ENCODE measurements around the gene FYN.

DNA sequence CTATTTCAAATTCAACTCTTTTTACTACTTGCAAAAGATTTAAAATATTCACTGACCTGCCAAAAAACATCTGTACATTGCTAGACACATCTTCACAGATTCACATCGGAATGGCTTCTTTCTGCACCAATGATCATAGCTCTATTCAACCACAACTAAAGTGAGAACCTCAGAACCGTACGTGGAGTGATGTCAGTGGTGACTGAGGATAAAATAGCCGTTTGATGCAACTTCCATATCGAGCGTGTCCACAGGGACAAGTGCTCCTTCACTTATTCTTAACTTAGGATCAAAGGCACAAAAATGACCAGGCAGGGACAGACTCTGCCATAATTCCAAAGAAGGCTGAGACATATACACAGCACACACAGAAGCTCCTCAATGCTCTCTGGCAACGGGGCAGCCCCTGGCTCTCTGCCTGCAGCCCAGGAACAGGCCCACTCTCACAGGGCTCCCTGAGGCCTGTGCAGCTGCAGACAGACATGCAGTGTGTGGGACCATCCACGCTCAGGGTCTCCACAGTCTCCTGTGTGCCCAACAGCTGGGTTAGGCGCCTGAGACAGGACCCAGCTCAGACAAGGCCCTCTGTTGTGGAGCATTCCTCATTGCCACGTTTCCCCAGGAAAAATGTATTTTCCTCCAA, 22.8 kb downstream of the FYN start:
- no peak for TF ChIP-seq SMYD3 (CRISPR knock-in tag; IDR thresholded peaks at IDR 0.05)
- TF ChIP-seq, protein P1, sequence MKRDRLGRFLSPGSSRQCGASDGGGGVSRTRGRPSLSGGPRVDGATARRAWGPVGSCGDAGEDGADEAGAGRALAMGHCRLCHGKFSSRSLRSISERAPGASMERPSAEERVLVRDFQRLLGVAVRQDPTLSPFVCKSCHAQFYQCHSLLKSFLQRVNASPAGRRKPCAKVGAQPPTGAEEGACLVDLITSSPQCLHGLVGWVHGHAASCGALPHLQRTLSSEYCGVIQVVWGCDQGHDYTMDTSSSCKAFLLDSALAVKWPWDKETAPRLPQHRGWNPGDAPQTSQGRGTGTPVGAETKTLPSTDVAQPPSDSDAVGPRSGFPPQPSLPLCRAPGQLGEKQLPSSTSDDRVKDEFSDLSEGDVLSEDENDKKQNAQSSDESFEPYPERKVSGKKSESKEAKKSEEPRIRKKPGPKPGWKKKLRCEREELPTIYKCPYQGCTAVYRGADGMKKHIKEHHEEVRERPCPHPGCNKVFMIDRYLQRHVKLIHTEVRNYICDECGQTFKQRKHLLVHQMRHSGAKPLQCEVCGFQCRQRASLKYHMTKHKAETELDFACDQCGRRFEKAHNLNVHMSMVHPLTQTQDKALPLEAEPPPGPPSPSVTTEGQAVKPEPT (CRISPR knock-in tag; IDR thresholded peaks at IDR 0.05; ENCODE audit: low read depth): no peak
- no peak for TF ChIP-seq NR1H2 (CRISPR knock-in tag; IDR thresholded peaks at IDR 0.05; ENCODE audit: borderline replicate concordance, low read depth)
- TF ChIP-seq CTCF (CRISPR knock-in tag; IDR thresholded peaks at IDR 0.05): no peak
- TF ChIP-seq SAP130 (CRISPR knock-in tag; IDR thresholded peaks at IDR 0.05; ENCODE audit: low read depth): no peak
- TF ChIP-seq ASH2L (IDR thresholded peaks at IDR 0.05; ENCODE audit: insufficient read length, low read depth, low read length): no peak
- TF ChIP-seq ATF7 (IDR thresholded peaks at IDR 0.05): no peak
- TF ChIP-seq ATF7 (CRISPR knock-in tag; IDR thresholded peaks at IDR 0.05): no peak
- TF ChIP-seq, protein P2, sequence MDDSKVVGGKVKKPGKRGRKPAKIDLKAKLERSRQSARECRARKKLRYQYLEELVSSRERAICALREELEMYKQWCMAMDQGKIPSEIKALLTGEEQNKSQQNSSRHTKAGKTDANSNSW (CRISPR knock-in tag; IDR thresholded peaks at IDR 0.05; ENCODE audit: borderline replicate concordance): no peak
- TF ChIP-seq ATF1 (CRISPR knock-in tag; IDR thresholded peaks at IDR 0.05): no peak
- no peak for TF ChIP-seq KDM5A (IDR thresholded peaks at IDR 0.05; ENCODE audit: borderline replicate concordance, low read length)
- TF ChIP-seq ZNF138 (CRISPR knock-in tag; IDR thresholded peaks at IDR 0.05; ENCODE audit: low read depth): no peak
- TF ChIP-seq HOXA5 (CRISPR knock-in tag; IDR thresholded peaks at IDR 0.05): no peak
- TF ChIP-seq, protein P3, sequence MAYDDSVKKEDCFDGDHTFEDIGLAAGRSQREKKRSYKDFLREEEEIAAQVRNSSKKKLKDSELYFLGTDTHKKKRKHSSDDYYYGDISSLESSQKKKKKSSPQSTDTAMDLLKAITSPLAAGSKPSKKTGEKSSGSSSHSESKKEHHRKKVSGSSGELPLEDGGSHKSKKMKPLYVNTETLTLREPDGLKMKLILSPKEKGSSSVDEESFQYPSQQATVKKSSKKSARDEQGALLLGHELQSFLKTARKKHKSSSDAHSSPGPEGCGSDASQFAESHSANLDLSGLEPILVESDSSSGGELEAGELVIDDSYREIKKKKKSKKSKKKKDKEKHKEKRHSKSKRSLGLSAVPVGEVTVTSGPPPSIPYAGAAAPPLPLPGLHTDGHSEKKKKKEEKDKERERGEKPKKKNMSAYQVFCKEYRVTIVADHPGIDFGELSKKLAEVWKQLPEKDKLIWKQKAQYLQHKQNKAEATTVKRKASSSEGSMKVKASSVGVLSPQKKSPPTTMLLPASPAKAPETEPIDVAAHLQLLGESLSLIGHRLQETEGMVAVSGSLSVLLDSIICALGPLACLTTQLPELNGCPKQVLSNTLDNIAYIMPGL (CRISPR knock-in tag; IDR thresholded peaks at IDR 0.05; ENCODE audit: borderline replicate concordance in 1 of 2, low read depth in 1 of 2): no peak
- TF ChIP-seq POLR2A (IDR thresholded peaks at IDR 0.05; ENCODE audit: insufficient read depth in 1 of 2, low read depth in 2 of 2, low read length in 2 of 2): no peak

Data from HepG2 (cell line).